WTC11 (cell line): ENCODE measurements around the gene SEMA3F.

Experiments
- CREM ChIP-seq: sonication (generic); formaldehyde crosslinking; IDR thresholded peaks from 2 replicates; pipeline ENCODE4 v1.8.1; 2022; ENCODE audit warnings: mild to moderate bottlenecking, missing genetic modification reagents, moderate library complexity
- CTCF ChIP-seq: fragments of 200-600 bp; IDR thresholded peaks from 2 replicates; pipeline ENCODE4 v1.8.0; 2022; ENCODE audit warnings: antibody characterized with exemption
- ETV6 ChIP-seq: sonication (generic); formaldehyde crosslinking; IDR thresholded peaks from 2 replicates; pipeline ENCODE4 v1.8.1; 2022; ENCODE audit warnings: mild to moderate bottlenecking, missing genetic modification reagents
- FOXJ3 ChIP-seq: sonication (generic); formaldehyde crosslinking; IDR thresholded peaks from 2 replicates; pipeline ENCODE4 v1.9.0; 2021; ENCODE audit warnings: missing genetic modification reagents, mild to moderate bottlenecking, borderline replicate concordance
- FOXP1 ChIP-seq: sonication (generic); formaldehyde crosslinking; IDR thresholded peaks from 2 replicates; pipeline ENCODE4 v1.8.0; 2022; ENCODE audit warnings: missing genetic modification reagents, mild to moderate bottlenecking, moderate library complexity, borderline replicate concordance
- GTF2I ChIP-seq: fragments of 250-450 bp; sonication (Bioruptor Pico); conservative IDR thresholded peaks from 2 replicates; pipeline ENCODE4 v1.4.0; 2021; ENCODE audit warnings: mild to moderate bottlenecking
- JUN ChIP-seq: sonication (generic); formaldehyde crosslinking; IDR thresholded peaks from 2 replicates; pipeline ENCODE4 v1.8.0; 2023; ENCODE audit warnings: mild to moderate bottlenecking, missing genetic modification reagents
- NFE2L1 ChIP-seq: sonication (generic); formaldehyde crosslinking; IDR thresholded peaks from 2 replicates; pipeline ENCODE4 v1.8.1; 2023; ENCODE audit warnings: missing genetic modification reagents
- TEAD4 ChIP-seq: sonication (generic); formaldehyde crosslinking; IDR thresholded peaks from 2 replicates; pipeline ENCODE4 v1.8.0; 2022; ENCODE audit warnings: mild to moderate bottlenecking, missing genetic modification reagents
- TP53 ChIP-seq: sonication (generic); formaldehyde crosslinking; IDR thresholded peaks from 2 replicates; pipeline ENCODE4 v1.8.1; 2023; ENCODE audit warnings: mild to moderate bottlenecking, missing genetic modification reagents
- USF2 ChIP-seq: sonication (generic); formaldehyde crosslinking; IDR thresholded peaks from 2 replicates; pipeline ENCODE4 v1.8.1; 2023; ENCODE audit warnings: mild to moderate bottlenecking, missing genetic modification reagents, moderate library complexity
- ZBTB43 ChIP-seq: sonication (generic); formaldehyde crosslinking; IDR thresholded peaks from 2 replicates; pipeline ENCODE4 v1.8.1; 2023; ENCODE audit warnings: mild to moderate bottlenecking, missing genetic modification reagents

- TF ChIP-seq FOXJ3 (CRISPR knock-in tag): no peak
- no peak for TF ChIP-seq CTCF
- TF ChIP-seq TP53 (CRISPR knock-in tag): no peak
- TF ChIP-seq NFE2L1 (CRISPR knock-in tag): no peak
- no peak for TF ChIP-seq CREM
- no peak for TF ChIP-seq TEAD4 (CRISPR knock-in tag)
- TF ChIP-seq FOXP1 (CRISPR knock-in tag): no peak
- TF ChIP-seq ETV6 (CRISPR knock-in tag): no peak
- TF ChIP-seq USF2: no peak
- no peak for TF ChIP-seq JUN (CRISPR knock-in tag)
- no peak for TF ChIP-seq ZBTB43 (CRISPR knock-in tag)
- TF ChIP-seq GTF2I: no peak
Measured at GRCh38 chr3:50167069-50167840, 12.1 kb downstream of the SEMA3F start.
